ENCODE results near the gene DBF4.
"Not testable (repeated sequence)": the region's sequence is repeated elsewhere in the genome, so short reads cannot be mapped to it uniquely, and the experiment has no call there.

The DBF4 gene

DNA sequence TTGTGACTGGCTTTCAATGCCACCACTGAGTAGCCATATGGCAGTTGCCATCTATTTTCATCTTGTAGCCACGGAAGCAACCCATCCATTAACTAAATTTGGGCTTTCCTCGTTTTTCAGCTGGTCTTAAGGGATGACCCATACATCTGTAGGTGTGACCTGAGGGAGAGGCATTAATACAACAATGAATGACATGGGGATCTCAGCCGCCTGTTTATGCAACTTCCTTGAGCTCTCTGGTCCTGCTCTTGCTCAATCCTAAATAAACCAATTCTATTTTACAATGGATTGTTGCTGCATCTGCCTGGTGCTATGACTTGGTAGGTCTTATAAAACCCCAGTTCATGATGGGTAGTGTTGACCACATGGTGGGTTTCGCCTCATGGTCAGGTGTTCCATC lies 35.8 kb downstream of the DBF4 start:
- H3K9me3 ChIP-seq (replicated peaks in 1 of 11), result no peaks in the 10 kb centered on the region
- TF ChIP-seq Cebpa-rat (IDR thresholded peaks at IDR 0.05), result no peak
- no peak overlapping the region for H3K9ac ChIP-seq
- peaks cover 0 to 6% (median 4%) of the 10 kb centered on the region in 10 experiments; a peak in 10 of 20 replicates for H3K4me1 ChIP-seq
- H3K36me3 ChIP-seq, result peaks cover 7 to 29% (median 20%) of the 10 kb centered on the region in 11 experiments; a peak in 21 of 22 replicates
- no peak overlapping the region for H3K4me3 ChIP-seq
- no peaks in the 10 kb centered on the region for H3K27me3 ChIP-seq
- no peak overlapping the region for H3K4me2 ChIP-seq
- H4K20me1 ChIP-seq, result no peaks in the 10 kb centered on the region
- no peak overlapping the region for H3K27ac ChIP-seq

- H3K4me2 ChIP-seq, result no peak overlapping the region
- H3K4me1 ChIP-seq, result no peaks in the 10 kb centered on the region
- H4K20me1 ChIP-seq, result no peaks in the 10 kb centered on the region
- H3K9me3 ChIP-seq (replicated peaks in 1 of 11), result no peaks in the 10 kb centered on the region
- no peak overlapping the region for H3K9ac ChIP-seq
- no peak for TF ChIP-seq Cebpa-rat (IDR thresholded peaks at IDR 0.05)
- no peaks in the 10 kb centered on the region for H3K36me3 ChIP-seq
- H3K4me3 ChIP-seq, result no peak overlapping the region
- no peaks in the 10 kb centered on the region for H3K27me3 ChIP-seq
- H3K27ac ChIP-seq, result no peak overlapping the region
Measured at GRCh38 chr7:87918740-87919139, 42.4 kb downstream of the DBF4 start.

GRCh38 chr7:87919875-87920274 lies 43.6 kb downstream of the DBF4 start:
- Histone ChIP-seq H3K27ac (no peak overlapping the region), H3K4me2 (no peak overlapping the region), H3K4me3 (no peak overlapping the region), H3K9ac (no peak overlapping the region), H3K27me3 (no peaks in the 10 kb centered on the region), H3K9me3 (replicated peaks in 1 of 11) (no peaks in the 10 kb centered on the region), H4K20me1 (no peaks in the 10 kb centered on the region), H3K36me3 (no peaks in the 10 kb centered on the region), H3K4me1 (no peaks in the 10 kb centered on the region)
- TF ChIP-seq Cebpa-rat (IDR thresholded peaks at IDR 0.05), result no peak

GRCh38 chr7:87920578-87920977 lies 44.3 kb downstream of the DBF4 start:
- no peak overlapping the region for H3K27ac ChIP-seq
- no peaks in the 10 kb centered on the region for H4K20me1 ChIP-seq
- H3K27me3 ChIP-seq, result no peaks in the 10 kb centered on the region
- no peak overlapping the region for H3K4me2 ChIP-seq
- no peaks in the 10 kb centered on the region for H3K9me3 ChIP-seq (replicated peaks in 1 of 11)
- no peak overlapping the region for H3K9ac ChIP-seq
- no peak overlapping the region for H3K4me3 ChIP-seq
- no peaks in the 10 kb centered on the region for H3K36me3 ChIP-seq
- TF ChIP-seq Cebpa-rat (IDR thresholded peaks at IDR 0.05), result no peak
- no peaks in the 10 kb centered on the region for H3K4me1 ChIP-seq

DNA sequence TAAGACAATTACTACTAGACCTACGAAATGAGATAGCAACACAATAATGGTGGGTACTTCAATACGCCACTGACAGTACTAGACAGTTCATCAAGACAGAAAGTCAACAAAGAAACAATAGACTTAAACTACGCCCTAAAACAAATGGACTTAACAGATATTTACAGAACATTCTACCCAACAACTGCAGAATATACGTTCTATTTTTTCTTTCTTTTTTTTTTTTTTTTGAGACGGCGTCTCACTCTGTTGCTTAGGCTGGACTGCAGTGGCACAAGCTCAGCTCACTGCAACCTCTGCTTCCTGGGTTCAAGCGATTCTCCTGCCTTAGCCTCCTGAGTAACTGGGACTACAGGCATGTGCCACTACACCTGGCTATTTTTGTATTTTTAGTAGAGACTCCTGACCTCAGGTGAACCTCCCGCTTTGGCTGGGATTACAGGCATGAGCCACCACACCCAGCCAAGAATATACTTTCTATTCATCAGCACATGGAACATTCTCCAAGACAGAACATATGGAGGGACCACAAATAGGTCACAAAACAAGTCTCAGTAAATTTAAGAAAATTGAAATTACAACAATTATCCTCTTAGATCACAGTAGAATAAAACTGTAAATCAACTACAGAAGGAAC lies 46.6 kb downstream of the DBF4 start:
- not testable (repeated sequence) for H3K27ac ChIP-seq; H3K4me3 ChIP-seq; H3K4me1 ChIP-seq; H3K36me3 ChIP-seq; H3K4me2 ChIP-seq; H3K9ac ChIP-seq; H3K27me3 ChIP-seq; H4K20me1 ChIP-seq; H3K9me3 ChIP-seq (replicated peaks in 1 of 11)

- H3K4me3 ChIP-seq, result no peak overlapping the region
Measured at GRCh38 chr7:87926581-87927461, 50.5 kb downstream of the DBF4 start.

DNA sequence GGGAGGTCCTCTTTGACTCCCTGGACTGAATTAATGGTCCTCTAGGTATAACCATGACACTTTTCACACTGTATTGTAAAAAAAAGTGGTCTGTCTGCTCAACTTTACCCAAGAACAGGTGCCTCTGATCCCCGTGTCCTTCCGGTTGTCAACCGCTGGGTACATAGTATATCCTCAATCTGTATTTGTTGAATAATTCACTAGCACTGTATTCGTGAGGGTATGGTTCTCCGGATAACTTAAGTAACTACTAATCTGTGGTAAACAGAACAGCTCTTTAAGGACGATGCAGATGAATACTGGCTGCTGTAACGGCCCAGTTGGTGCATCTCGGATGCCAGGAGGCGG lies 57.3 kb downstream of the DBF4 start:
- peaks cover 0 to 12% (median under 1%) of the 10 kb centered on the region in 11 experiments; a peak in 5 of 22 replicates for H3K36me3 ChIP-seq
- H3K4me1 ChIP-seq, result peaks cover 6 to 12% (median 9%) of the 10 kb centered on the region in 10 experiments

More at GRCh38 chr7:87926581-87927461, 50.5 kb downstream of the DBF4 start:
- H3K27ac ChIP-seq, result no peak overlapping the region
- no peak overlapping the region for H3K9ac ChIP-seq
- no peaks in the 10 kb centered on the region for H3K27me3 ChIP-seq
- H3K4me1 ChIP-seq, result peaks cover 0 to 7% (median 0%) of the 10 kb centered on the region in 10 experiments; a peak in 4 of 20 replicates
- H3K36me3 ChIP-seq, result no peaks in the 10 kb centered on the region
- no peak for TF ChIP-seq Cebpa-rat (IDR thresholded peaks at IDR 0.05)
- H4K20me1 ChIP-seq, result no peaks in the 10 kb centered on the region
- H3K4me2 ChIP-seq, result peak overlapping the region in 4 of 11 experiments; percentile 21 to 31 (median 26); a peak in 2 of 22 replicates
- no peaks in the 10 kb centered on the region for H3K9me3 ChIP-seq (replicated peaks in 1 of 11)

GRCh38 chr7:87933953-87934698 lies 57.8 kb downstream of the DBF4 start, which contains the start of gene ADAM22:
Gene ADAM22 (plus strand): TSS chr7:87934251. CDS start chr7:87934466, 215 bp downstream.
- Histone ChIP-seq H3K4me3 (peak within 1 kb of the TSS; percentile 71 to 88 (median 80)), H3K4me2 (peak within 1 kb of the TSS; percentile 85 to 99 (median 96)), H3K4me1 (peaks cover 6 to 12% (median 9%) of the 10 kb centered on the region in 10 experiments), H3K9me3 (replicated peaks in 1 of 11) (no peaks in the 10 kb centered on the region), H3K27ac (peak within 1 kb of the TSS in 9 of 11 experiments; percentile 30 to 72 (median 61); a peak in 14 of 22 replicates), H4K20me1 (no peaks in the 10 kb centered on the region), H3K36me3 (peaks cover 0 to 18% (median 6%) of the 10 kb centered on the region in 11 experiments; a peak in 9 of 22 replicates), H3K27me3 (peaks cover 8 to 12% (median 10%) of the 10 kb centered on the region in 11 experiments; a peak in 20 of 22 replicates), H3K9ac (peak within 1 kb of the TSS; percentile 60 to 82 (median 73); a peak in 21 of 22 replicates)
- TF ChIP-seq Cebpa-rat (IDR thresholded peaks at IDR 0.05), result no peak

More for the DNA sequence above, 57.3 kb downstream of the DBF4 start:
- no peak overlapping the region for H3K27ac ChIP-seq
- no peak for TF ChIP-seq Cebpa-rat (IDR thresholded peaks at IDR 0.05)
- no peaks in the 10 kb centered on the region for H3K9me3 ChIP-seq (replicated peaks in 1 of 11)
- H3K9ac ChIP-seq, result peak overlapping the region in 5 of 11 experiments; percentile 18 to 82 (median 76); a peak in 7 of 22 replicates
- peak overlapping the region; percentile 71 to 88 (median 80); a peak in 18 of 20 replicates for H3K4me3 ChIP-seq
- peak overlapping the region; percentile 50 to 99 (median 96); a peak in 21 of 22 replicates for H3K4me2 ChIP-seq
- H4K20me1 ChIP-seq, result no peaks in the 10 kb centered on the region
- H3K27me3 ChIP-seq, result peaks cover 8 to 12% (median 10%) of the 10 kb centered on the region in 11 experiments; a peak in 20 of 22 replicates

Measured in BLaER1 treated with 17β-estradiol and CSF1 and Interleukin-3, amounts not matched to agents 10 nM and 100 nM (cell line).